GM12878 (cell line): ENCODE results near the gene AMPD3.
A peak's percentile ranks its signal among the peaks of the same experiment; 100 is the strongest.

Experiments used
- BCL11A ChIP-seq: IDR thresholded peaks from 2 replicates; pipeline ENCODE4 v1.6.1; 2011; ENCODE audit warnings: low read depth, low read length
- GATAD2B ChIP-seq: fragments of 450-650 bp; conservative IDR thresholded peaks from 2 replicates; pipeline ENCODE4 v1.6.1; 2017; ENCODE audit warnings: low read depth, mild to moderate bottlenecking, moderate library complexity
- NKRF ChIP-seq: fragments of 450-650 bp; conservative IDR thresholded peaks from 2 replicates; pipeline ENCODE4 v1.6.1; 2017; ENCODE audit warnings: mild to moderate bottlenecking, moderate library complexity
- POLR2A ChIP-seq: IDR thresholded peaks from 2 replicates; pipeline ENCODE4 v1.6.1; 2011; ENCODE audit warnings: low read depth, mild to moderate bottlenecking, low read length
- RELB ChIP-seq: fragments of 450-650 bp; IDR thresholded peaks from 2 replicates; pipeline ENCODE4 v1.6.1; 2017; ENCODE audit warnings: low read depth, mild to moderate bottlenecking, moderate library complexity
- ZNF274 ChIP-seq: IDR thresholded peaks from one replicate; pipeline ENCODE4 v1.8.0; 2011; ENCODE audit not compliant: insufficient read length, insufficient read depth

- TF ChIP-seq NKRF (0 out of 2 replicates have a peak, but pooled peaks have one; percentile 49), ZNF274 (no peak), POLR2A (peak; percentile 38; the same call in 1 of the 2 replicates), BCL11A (0 out of 2 replicates have a peak, but pooled peaks have one; percentile 18), GATAD2B (peak; percentile 37; the same call in 1 of the 2 replicates), RELB (peak; percentile 80; the same call in 1 of the 2 replicates)
Measured at GRCh38 chr11:10459029-10459970, 4.2 kb downstream of the AMPD3 start.
